ENCODE measurements around the gene CMC2. TPM values are rescaled to one million over a fixed set of nuclear protein-coding genes. Genes with fewer than 3 reads are reported as not detected.

Gene CMC2
- total and polyA plus RNA-seq, 2 of the 13 experiments (the other 11 are each of a cell fraction or from before 2014, with no cell fraction given) = 116 to 129 TPM

DNA sequence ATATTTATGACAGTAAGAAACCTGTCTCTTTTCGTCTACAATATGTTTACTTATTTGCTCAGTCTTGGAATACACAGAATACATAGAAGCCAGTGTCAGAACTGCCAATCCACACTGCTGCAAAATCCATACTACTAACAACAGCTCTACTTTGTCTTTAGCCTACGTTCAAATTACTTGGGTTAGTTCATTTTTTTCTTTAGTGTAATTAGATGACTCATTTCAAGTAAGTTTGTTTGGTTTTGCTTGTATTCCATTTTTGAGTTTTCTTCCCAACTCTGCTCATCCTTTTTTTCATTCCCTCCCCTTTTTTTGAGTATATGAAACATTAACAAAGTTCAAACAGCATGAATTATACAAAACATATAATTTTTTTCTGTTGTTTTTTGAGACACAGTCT, 16.9 kb downstream of the CMC2 start (continued):
- TF ChIP-seq, protein P1, sequence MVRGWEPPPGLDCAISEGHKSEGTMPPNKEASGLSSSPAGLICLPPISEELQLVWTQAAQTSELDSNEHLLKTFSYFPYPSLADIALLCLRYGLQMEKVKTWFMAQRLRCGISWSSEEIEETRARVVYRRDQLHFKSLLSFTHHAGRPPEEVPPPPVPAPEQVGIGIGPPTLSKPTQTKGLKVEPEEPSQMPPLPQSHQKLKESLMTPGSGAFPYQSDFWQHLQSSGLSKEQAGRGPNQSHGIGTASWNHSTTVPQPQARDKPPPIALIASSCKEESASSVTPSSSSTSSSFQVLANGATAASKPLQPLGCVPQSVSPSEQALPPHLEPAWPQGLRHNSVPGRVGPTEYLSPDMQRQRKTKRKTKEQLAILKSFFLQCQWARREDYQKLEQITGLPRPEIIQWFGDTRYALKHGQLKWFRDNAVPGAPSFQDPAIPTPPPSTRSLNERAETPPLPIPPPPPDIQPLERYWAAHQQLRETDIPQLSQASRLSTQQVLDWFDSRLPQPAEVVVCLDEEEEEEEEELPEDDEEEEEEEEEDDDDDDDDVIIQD (CRISPR knock-in tag; IDR thresholded peaks at IDR 0.05; ENCODE audit: low read depth) = no peak
- TF ChIP-seq ZNF792 (CRISPR knock-in tag; IDR thresholded peaks at IDR 0.05) (no peak), ZSCAN21 (CRISPR knock-in tag; IDR thresholded peaks at IDR 0.05; ENCODE audit: borderline replicate concordance) (no peak), ZBTB21 (CRISPR knock-in tag; IDR thresholded peaks at IDR 0.05) (no peak), ZBTB26 (CRISPR knock-in tag; IDR thresholded peaks at IDR 0.05; ENCODE audit: borderline replicate concordance) (no peak), HDAC2 (CRISPR knock-in tag; IDR thresholded peaks at IDR 0.05) (no peak), SALL1 (CRISPR knock-in tag; IDR thresholded peaks at IDR 0.05) (no peak)

GRCh38 chr16:80988756-80989155, 17.9 kb downstream of the CMC2 start:
- no peak overlapping the region for H3K9ac ChIP-seq (ENCODE audit: insufficient read depth, low read depth, low read length)
- H3K9me3 ChIP-seq (ENCODE audit: low read length) = no peaks in the 10 kb centered on the region
- H3K27ac ChIP-seq (ENCODE audit: extremely low read length, insufficient read depth, low read length) = no peak overlapping the region
- H2AFZ ChIP-seq (ENCODE audit: low read length) = no peak overlapping the region
- in situ Hi-C loops (cut with HindIII; ENCODE audit: extremely low pct_ligation_motif_present, low pct_unique_long_range_greater_than_20kb) = no loop called here
- DNase-seq (ENCODE audit: low spot score) (no peak), FAIRE-seq (no peak), ATAC-seq (no peak)
- no peaks in the 10 kb centered on the region for H4K20me1 ChIP-seq (ENCODE audit: insufficient read depth, low read length)
- H3K36me3 ChIP-seq (replicated peaks in 1 of 2; ENCODE audit: control insufficient read depth in 1 of 2, insufficient read depth in 2 of 2, low read length in 2 of 2) = no peaks in the 10 kb centered on the region; a peak in 2 of 5 replicates
- CTCF ChIA-PET (ENCODE audit: low intra/inter-chr PET ratio, low total read pairs) = no interaction called here
- no TSS peak for BruUV-seq (replicated peaks)
- H3K27me3 ChIP-seq (ENCODE audit: control insufficient read depth in 1 of 2, insufficient read depth in 2 of 2, low read length in 2 of 2) = no peaks in the 10 kb centered on the region
- no peak overlapping the region for H3K4me2 ChIP-seq (ENCODE audit: low read depth, low read length)
- H3K4me1 ChIP-seq (ENCODE audit: insufficient read depth, low read length) = peaks cover 63% of the 10 kb centered on the region
- no peak overlapping the region for H3K4me3 ChIP-seq (replicated peaks in 1 of 3; ENCODE audit: insufficient read depth in 1 of 3, low read depth in 2 of 3, low read length in 3 of 3)
- WGBS (ENCODE audit: low lambda C conversion rate) = 83% methylated on average over 7 of the region's 7 CpGs
- intact Hi-C loops (cut with micrococcal nuclease; ENCODE audit: unreplicated experiment) = no loop called here
- POLR2A ChIA-PET = no interaction called here
- peaks cover 77% of the 10 kb centered on the region for H3K79me2 ChIP-seq (ENCODE audit: insufficient read depth, low read length)
- TF ChIP-seq ZHX2 (IDR thresholded peaks at IDR 0.05; ENCODE audit: low read depth) = no peak
- TF ChIP-seq ZHX2 (CRISPR knock-in tag; IDR thresholded peaks at IDR 0.05; ENCODE audit: borderline replicate concordance) = no peak
- no peak for TF ChIP-seq KDM5B (CRISPR knock-in tag; IDR thresholded peaks at IDR 0.05; ENCODE audit: borderline replicate concordance)
- TF ChIP-seq, protein P2, sequence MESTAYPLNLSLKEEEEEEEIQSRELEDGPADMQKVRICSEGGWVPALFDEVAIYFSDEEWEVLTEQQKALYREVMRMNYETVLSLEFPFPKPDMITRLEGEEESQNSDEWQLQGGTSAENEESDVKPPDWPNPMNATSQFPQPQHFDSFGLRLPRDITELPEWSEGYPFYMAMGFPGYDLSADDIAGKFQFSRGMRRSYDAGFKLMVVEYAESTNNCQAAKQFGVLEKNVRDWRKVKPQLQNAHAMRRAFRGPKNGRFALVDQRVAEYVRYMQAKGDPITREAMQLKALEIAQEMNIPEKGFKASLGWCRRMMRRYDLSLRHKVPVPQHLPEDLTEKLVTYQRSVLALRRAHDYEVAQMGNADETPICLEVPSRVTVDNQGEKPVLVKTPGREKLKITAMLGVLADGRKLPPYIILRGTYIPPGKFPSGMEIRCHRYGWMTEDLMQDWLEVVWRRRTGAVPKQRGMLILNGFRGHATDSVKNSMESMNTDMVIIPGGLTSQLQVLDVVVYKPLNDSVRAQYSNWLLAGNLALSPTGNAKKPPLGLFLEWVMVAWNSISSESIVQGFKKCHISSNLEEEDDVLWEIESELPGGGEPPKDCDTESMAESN (CRISPR knock-in tag; conservative IDR thresholded peaks at IDR 0.05) = no peak
